ENCODE results near the gene COL1A1.

Gene COL1A1

GRCh38 chr17:50177983-50178834 is 23.2 kb downstream of the COL1A1 start:
- no peak overlapping the region for H3K4me3 ChIP-seq (ENCODE audit: low read length)
- DNase-seq (ENCODE audit: low read depth, low spot score) = peak; percentile 42

- DNase-seq (ENCODE audit: low read depth, low spot score) = no peak
- H3K4me3 ChIP-seq (ENCODE audit: low read length) = no peak overlapping the region
Observed at GRCh38 chr17:50177476-50177875, 24.0 kb downstream of the COL1A1 start.

GRCh38 chr17:50176559-50177357 is 24.7 kb downstream of the COL1A1 start:
- no peak for DNase-seq (ENCODE audit: low read depth, low spot score)
- H3K4me3 ChIP-seq (ENCODE audit: low read length) = no peak overlapping the region

- no peak for DNase-seq (ENCODE audit: low read depth, low spot score)
- H3K4me3 ChIP-seq (ENCODE audit: low read length) = no peak overlapping the region
Observed at GRCh38 chr17:50175035-50175807, 26.2 kb downstream of the COL1A1 start.

GRCh38 chr17:50174444-50174843 is 27.0 kb downstream of the COL1A1 start:
- H3K4me3 ChIP-seq (ENCODE audit: low read length) = no peak overlapping the region
- DNase-seq (ENCODE audit: low read depth, low spot score) = no peak

GRCh38 chr17:50173335-50173941 is 28.0 kb downstream of the COL1A1 start:
- H3K4me3 ChIP-seq (ENCODE audit: low read length) = no peak overlapping the region
- DNase-seq (ENCODE audit: low read depth, low spot score) = no peak

- no peak overlapping the region for H3K4me3 ChIP-seq (ENCODE audit: low read length)
- DNase-seq (ENCODE audit: low read depth, low spot score) = no peak
Observed at GRCh38 chr17:50172936-50173334, 28.5 kb downstream of the COL1A1 start.

GRCh38 chr17:50172130-50172529 is 29.3 kb downstream of the COL1A1 start:
- H3K4me3 ChIP-seq (ENCODE audit: low read length) = no peak overlapping the region
- no peak for DNase-seq (ENCODE audit: low read depth, low spot score)

GRCh38 chr17:50171371-50172071 is 29.9 kb downstream of the COL1A1 start:
- no peak overlapping the region for H3K4me3 ChIP-seq (ENCODE audit: low read length)
- no peak for DNase-seq (ENCODE audit: low read depth, low spot score)

- H3K4me3 ChIP-seq (ENCODE audit: low read length) = no peak overlapping the region
- no peak for DNase-seq (ENCODE audit: low read depth, low spot score)
Observed at GRCh38 chr17:50170662-50171370, 30.6 kb downstream of the COL1A1 start.

- no peak overlapping the region for H3K4me3 ChIP-seq (ENCODE audit: low read length)
- DNase-seq (ENCODE audit: low read depth, low spot score) = no peak
Observed at GRCh38 chr17:50169881-50170459, 31.5 kb downstream of the COL1A1 start.

GRCh38 chr17:50169121-50169764 is 32.2 kb downstream of the COL1A1 start:
- peak; percentile 72 for DNase-seq (ENCODE audit: low read depth, low spot score)
- no peak overlapping the region for H3K4me3 ChIP-seq (ENCODE audit: low read length)

GRCh38 chr17:50168319-50168718 is 33.1 kb downstream of the COL1A1 start:
- DNase-seq (ENCODE audit: low read depth, low spot score) = no peak
- H3K4me3 ChIP-seq (ENCODE audit: low read length) = no peak overlapping the region

GRCh38 chr17:50167371-50167770 is 34.1 kb downstream of the COL1A1 start:
- DNase-seq (ENCODE audit: low read depth, low spot score) = no peak
- no peak overlapping the region for H3K4me3 ChIP-seq (ENCODE audit: low read length)

- DNase-seq (ENCODE audit: low read depth, low spot score) = no peak
Observed at GRCh38 chr17:50166518-50167181, 34.8 kb downstream of the COL1A1 start.

GRCh38 chr17:50165867-50166517 is 35.4 kb downstream of the COL1A1 start, which contains the start of gene SGCA:
TSS of gene SGCA (plus strand) at chr17:50166005. CDS start at chr17:50166041, 36 bp downstream.
- H3K4me3 ChIP-seq (ENCODE audit: low read length) = no peak within 1 kb of the TSS
- DNase-seq (ENCODE audit: low read depth, low spot score) = no peak

More at GRCh38 chr17:50166518-50167181, 34.8 kb downstream of the COL1A1 start:
- H3K4me3 ChIP-seq (ENCODE audit: low read length) = no peak overlapping the region

All from Jurkat, Clone E6-1 (cell line).